ENCODE measurements around the gene KIAA1671.

KIAA1671 gene

GRCh38 chr22:25096638-25097405, 144.3 kb downstream of the KIAA1671 start:
- no peak for DNase-seq

DNA sequence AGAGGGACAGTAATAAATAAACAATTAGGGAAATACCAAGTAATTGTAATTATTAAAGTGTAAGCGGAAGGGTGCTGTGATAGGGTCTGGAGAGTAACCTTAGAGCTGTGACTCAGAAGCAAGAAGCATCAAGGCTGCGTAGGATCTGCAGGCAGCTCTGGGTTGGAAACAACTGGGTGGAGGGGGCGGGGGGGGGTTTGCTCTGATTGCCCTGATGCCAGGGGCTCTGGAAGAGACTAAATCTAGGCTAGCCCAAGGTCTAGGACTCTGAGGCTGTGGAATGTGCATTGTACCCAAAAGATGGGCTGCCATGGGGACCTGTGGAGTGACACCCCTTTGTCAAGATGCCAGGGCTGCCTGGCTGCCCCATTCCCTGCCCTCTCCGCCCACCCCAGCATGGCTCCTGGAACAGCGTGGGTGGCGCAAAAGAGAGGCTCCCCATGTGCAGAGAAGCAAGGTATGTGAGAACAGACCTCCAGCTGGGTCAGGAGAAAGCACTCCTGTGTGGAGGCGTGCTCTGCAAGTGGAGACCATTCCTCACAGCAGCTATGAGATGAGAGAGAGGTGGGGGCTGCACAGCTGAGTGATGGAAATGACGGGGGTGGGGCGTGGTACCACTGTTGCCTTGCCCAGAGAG, 146.0 kb downstream of the KIAA1671 start:
- no peak for DNase-seq

- no peak for DNase-seq
Measured at GRCh38 chr22:25099202-25099601, 146.7 kb downstream of the KIAA1671 start.

DNA sequence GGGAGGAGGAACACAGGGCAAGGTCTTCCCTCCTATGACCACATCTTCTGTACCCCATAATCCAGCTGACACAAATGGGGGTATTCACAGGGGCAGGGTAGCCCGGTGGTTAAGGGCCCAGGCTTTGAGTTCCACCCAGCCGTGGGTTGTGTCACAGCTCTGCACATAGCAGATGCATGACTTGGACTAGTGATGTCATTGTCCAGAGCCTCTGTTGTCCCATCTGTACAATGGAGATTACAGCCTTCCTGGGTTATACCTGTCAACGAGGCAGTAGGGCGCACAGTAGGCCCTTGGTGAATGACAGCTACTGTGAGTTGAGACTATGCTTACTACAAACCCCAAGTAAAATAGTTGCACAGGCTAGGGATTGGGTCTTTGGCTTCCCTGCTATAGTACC, 147.9 kb downstream of the KIAA1671 start:
- DNase-seq: no peak

GRCh38 chr22:25100948-25101347, 148.4 kb downstream of the KIAA1671 start:
- no peak for DNase-seq

DNA sequence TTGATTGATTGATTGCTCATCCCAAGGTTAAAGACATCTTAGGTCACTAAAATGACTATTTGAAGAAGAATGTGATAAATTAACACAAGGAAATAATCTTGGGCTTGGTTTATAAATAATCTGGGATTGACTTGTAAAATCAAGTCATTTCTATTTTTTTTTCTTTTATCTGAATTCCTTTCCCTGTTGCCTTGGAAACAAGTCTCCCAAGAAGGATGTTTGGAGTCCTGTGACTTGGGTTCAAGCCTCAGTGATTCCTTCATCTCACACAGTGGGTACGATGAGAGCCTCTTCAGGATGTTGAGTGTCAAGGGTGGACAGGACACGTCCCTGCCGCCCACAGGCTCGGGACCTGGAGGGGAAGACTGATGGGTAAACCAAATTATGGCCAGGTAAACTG, 149.0 kb downstream of the KIAA1671 start:
- DNase-seq: no peak

DNA sequence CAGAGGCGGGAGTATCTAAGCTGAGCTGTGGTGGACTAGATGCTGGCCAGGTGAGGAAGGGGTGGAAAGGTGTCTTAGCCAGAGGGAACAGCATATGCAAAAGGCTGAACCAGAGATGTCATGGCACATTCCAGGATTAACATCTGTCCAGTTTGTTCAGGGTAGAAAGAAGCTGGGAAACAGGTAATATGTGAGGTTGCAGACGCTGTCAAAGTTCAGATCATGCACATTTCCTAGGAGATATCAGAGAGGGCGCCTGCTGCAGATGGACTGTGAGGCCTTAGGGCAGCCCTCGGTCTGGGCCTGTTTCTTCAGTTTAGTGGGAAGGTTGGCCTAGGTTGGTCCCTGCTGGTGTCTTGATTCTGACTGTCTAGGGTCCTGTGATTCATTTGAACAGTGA, 149.5 kb downstream of the KIAA1671 start:
- no peak for DNase-seq

- DNase-seq: no peak
Measured at GRCh38 chr22:25102722-25103121, 150.2 kb downstream of the KIAA1671 start.

DNA sequence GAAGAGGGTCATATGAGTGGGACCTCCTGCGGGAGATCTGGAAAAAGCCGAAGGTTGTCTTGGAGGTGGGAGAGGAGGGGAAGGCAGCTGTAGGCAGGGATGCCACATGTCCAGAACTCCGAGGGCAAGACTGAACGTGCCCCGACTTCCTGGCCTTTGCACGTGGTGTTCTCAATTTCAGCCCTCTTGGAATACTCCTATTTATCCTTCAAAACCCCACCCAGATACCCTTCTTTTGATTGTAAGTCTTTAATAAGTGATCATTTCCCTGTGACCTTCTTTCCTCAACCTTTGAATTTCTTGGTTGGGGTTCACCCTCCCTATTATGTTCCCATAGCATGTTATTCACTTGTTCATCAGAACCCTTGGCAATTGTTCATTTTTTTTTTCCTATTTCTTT, 151.9 kb downstream of the KIAA1671 start:
- no peak for DNase-seq

GRCh38 chr22:25105817-25106650, 153.5 kb downstream of the KIAA1671 start:
- DNase-seq: no peak

DNA sequence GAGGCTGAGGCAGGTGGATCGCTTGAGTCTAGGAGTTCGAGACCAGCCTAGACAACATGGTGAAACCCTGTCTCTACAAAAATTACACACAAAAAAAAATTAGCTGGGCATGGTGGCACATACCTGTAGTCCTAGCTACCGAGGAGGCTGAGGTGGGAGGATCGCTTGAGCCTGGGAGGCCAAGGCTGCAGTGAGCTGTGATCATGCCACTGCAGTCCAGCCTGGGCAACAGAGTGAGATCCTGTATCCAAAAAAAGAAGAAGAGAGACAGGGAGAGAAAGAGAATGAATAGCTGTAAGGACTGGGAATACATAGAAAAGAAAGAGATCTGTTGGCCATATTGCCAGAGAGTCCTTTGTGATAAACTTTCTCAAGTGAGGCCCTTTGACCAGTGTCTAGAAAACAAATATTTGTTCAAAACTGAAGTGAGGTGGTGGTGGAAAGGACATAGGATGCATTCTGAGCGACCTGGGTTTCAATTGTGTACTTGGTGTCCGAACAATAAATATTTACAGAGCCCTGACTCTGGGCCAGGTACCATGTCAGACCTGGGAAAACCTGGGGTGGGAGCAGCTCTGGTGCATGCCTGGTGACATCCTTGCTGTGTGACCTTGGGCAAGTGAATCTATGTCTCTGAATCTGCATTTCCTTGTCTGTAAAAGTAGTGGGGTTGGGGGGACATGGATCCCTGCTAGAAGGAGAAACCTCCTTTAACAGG, 157.5 kb downstream of the KIAA1671 start:
- no peak for DNase-seq

- DNase-seq: no peak
Measured at GRCh38 chr22:25110596-25110845, 158.0 kb downstream of the KIAA1671 start.

- DNase-seq: peak; percentile 36 to 53
Measured at GRCh38 chr22:25110846-25111578, 158.5 kb downstream of the KIAA1671 start.

DNA sequence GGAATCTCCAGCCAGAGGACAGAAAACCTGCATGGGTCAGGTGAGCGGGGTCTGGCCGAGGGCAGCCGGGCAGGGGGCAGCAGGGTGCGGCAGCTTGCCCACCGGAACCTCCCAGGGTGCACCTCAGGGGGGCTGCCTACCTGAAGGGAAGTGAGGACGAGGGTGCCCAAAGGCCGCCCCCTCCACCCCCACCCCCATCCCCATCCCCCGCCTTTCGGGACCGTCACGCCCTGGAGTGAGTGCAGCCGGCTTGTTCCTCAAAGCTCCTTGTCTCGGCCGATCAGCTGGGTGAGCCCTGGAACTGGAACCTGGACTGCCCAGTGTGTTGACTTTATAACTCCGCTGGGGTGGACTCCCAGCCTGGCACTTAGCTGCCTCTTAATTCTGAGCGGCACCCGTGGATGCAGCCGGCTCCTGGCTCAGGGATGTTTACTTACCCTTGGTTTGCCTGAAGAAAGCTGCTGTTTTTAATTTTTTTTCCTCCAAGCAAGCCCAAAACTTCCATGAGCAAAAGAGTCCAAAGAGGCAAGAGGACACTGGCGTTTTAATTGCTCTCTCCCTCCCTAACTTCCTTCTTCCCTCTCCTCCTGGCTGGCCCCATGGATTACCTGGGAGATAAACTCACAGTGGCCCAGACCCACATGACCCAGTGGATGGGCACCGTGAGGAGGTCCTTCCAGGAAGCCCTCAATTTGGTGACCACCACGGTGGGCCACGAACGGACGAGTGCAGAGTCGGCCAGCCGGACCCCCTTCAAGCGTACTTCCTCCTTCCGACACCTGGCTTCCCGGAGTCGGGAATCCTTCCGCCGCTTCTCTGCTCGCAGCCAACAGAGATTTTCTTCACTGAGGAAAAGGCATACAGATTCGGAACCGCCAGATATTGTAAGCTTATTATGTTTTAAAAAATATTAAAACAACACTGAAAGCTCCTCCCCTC, 159.3 kb downstream of the KIAA1671 start:
- no peak for DNase-seq

GRCh38 chr22:25112538-25113253, 160.2 kb downstream of the KIAA1671 start:
- no peak for DNase-seq

- no peak for DNase-seq
Measured at GRCh38 chr22:25113316-25113721, 160.8 kb downstream of the KIAA1671 start.

- DNase-seq: no peak
Measured at GRCh38 chr22:25114369-25115362, 162.2 kb downstream of the KIAA1671 start.

DNA sequence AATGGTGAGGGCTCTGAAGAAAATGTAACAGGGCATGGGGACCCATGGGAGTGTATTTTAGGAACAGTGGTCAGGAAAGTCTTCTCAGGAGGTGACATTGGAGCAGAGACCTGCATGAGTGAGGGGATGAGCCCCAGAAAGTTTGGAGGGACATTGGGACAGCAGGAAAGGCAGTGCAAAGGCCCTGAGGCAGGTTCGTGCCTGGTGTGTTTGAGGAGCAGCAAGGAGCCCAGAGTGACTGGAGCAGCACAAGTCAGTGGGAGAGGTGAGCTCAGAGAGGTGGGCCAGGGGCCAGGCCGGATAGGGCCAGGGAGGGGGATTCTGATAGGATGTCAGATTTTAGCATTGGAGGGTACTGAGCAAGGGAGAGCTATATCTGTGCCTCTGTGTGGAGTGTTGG, 167.1 kb downstream of the KIAA1671 start:
- DNase-seq: no peak

DNA sequence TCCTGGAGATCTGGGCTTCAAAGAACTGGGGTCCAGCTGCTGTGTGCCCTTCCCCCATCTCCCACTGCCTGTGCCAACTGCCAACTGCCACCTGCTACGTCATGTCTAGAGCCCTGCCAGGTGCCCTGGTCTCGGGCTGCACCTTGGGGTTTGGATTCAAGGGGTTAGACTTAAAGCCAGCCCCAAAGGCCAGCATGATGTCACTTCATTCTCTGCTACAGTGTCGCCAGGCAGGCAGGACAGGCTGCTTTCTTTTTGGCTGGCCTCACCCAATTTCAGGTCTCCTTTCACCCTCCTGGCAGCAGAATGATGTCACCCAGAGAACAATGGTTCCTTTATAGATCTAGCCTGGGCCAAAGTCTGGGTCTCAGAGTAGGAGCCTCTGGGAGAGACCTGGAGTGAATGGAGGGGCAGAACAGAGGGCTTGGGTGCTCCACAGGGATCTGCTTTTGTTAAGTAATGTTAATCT, 167.6 kb downstream of the KIAA1671 start:
- DNase-seq: no peak
